HEK293 (cell line): ENCODE results near the gene CRYBG1.

Experiments used
- CTCF ChIA-PET: fragments of 350-600 bp; formaldehyde crosslinking; extraction: SDS; loops from one replicate; lab custom pipeline; 2021; ENCODE audit warnings: antibody characterized with exemption; lab: Yijun Ruan, JAX
- POLR2A ChIA-PET: fragments of 300-600 bp; formaldehyde crosslinking; extraction: SDS; loops from one replicate; lab custom pipeline; 2020; ENCODE audit warnings: antibody characterized with exemption, inconsistent platforms; lab: Yijun Ruan, JAX
- H3K27ac ChIP-seq: fragments of 200-500 bp; sonication (Bioruptor generic); 2 replicates; pipeline ENCODE4 v1.5.1; 2014; ENCODE audit warnings: low read depth, low read length, control low read depth, inconsistent platforms; ENCODE audit errors: extremely low read depth
- H3K36me3 ChIP-seq, 2 experiments: fragments of 200-500 bp in 1 of 2; sonication (Bioruptor generic) in 1 of 2; 1 replicate in 1 of 2; 2 replicates in 1 of 2; pipeline ENCODE4 v1.5.1; 2014 to 2017; ENCODE audit warnings: inconsistent platforms in 2 of 2, low read length in 2 of 2; ENCODE audit not compliant: control insufficient read depth in 2 of 2, insufficient read depth in 1 of 2
- H3K4me1 ChIP-seq: fragments of 200-500 bp; sonication (Bioruptor generic); 2 replicates; pipeline ENCODE4 v1.5.1; 2014; ENCODE audit warnings: mild to moderate bottlenecking, low read length, inconsistent platforms; ENCODE audit not compliant: control insufficient read depth, insufficient read depth
- H3K4me3 ChIP-seq: 2 replicates; pipeline ENCODE4 v1.5.1; 2011; ENCODE audit warnings: low read depth, mild to moderate bottlenecking, control low read depth, low read length, moderate library complexity
- H3K9me3 ChIP-seq: fragments of 200-500 bp; sonication (Bioruptor generic); 2 replicates; pipeline ENCODE4 v1.5.1; 2014; ENCODE audit warnings: low read depth, low read length, inconsistent platforms; ENCODE audit not compliant: control insufficient read depth, insufficient read depth
- BCL11B ChIP-seq: fragments of 450-650 bp; formaldehyde crosslinking; IDR thresholded peaks from 2 replicates; pipeline ENCODE4 v1.5.1; 2016; ENCODE audit warnings: low read depth, missing biosample characterization, missing genetic modification characterization
- EGR2 ChIP-seq: fragments of 450-650 bp; formaldehyde crosslinking; IDR thresholded peaks from 2 replicates; pipeline ENCODE4 v1.5.1; 2016; ENCODE audit warnings: low read depth, missing biosample characterization, missing genetic modification characterization
- HOXD13 ChIP-seq: sonication (generic); formaldehyde crosslinking; IDR thresholded peaks from 2 replicates; pipeline ENCODE4 v1.8.0; 2022; ENCODE audit warnings: missing genetic modification reagents, borderline replicate concordance
- KLF7 ChIP-seq: fragments of 450-650 bp; formaldehyde crosslinking; IDR thresholded peaks from 2 replicates; pipeline ENCODE4 v1.5.1; 2016; ENCODE audit warnings: missing biosample characterization, missing genetic modification characterization, borderline replicate concordance
- MEIS1 ChIP-seq: sonication (generic); formaldehyde crosslinking; IDR thresholded peaks from 2 replicates; pipeline ENCODE4 v1.8.1; 2022; ENCODE audit warnings: missing genetic modification reagents, mild to moderate bottlenecking, borderline replicate concordance
- RBAK ChIP-seq: fragments of 450-650 bp; formaldehyde crosslinking; IDR thresholded peaks from 2 replicates; pipeline ENCODE4 v1.5.1; 2016; ENCODE audit warnings: missing biosample characterization, missing genetic modification characterization
- SCRT1 ChIP-seq: fragments of 450-650 bp; formaldehyde crosslinking; IDR thresholded peaks from 2 replicates; pipeline ENCODE4 v1.5.1; 2016; ENCODE audit warnings: missing biosample characterization, missing genetic modification characterization, borderline replicate concordance
- SP7 ChIP-seq: fragments of 450-650 bp; formaldehyde crosslinking; IDR thresholded peaks from 2 replicates; pipeline ENCODE4 v1.5.1; 2016; ENCODE audit warnings: missing biosample characterization, missing genetic modification characterization
- ZBTB21 ChIP-seq: fragments of 450-650 bp; formaldehyde crosslinking; IDR thresholded peaks from 2 replicates; pipeline ENCODE4 v1.5.1; 2017; ENCODE audit warnings: missing biosample characterization, missing genetic modification characterization
- ZNF146 ChIP-seq: fragments of 450-650 bp; formaldehyde crosslinking; IDR thresholded peaks from 2 replicates; pipeline ENCODE4 v1.5.1; 2016; ENCODE audit warnings: missing biosample characterization, missing genetic modification characterization
- ZNF248 ChIP-seq: fragments of 450-650 bp; formaldehyde crosslinking; IDR thresholded peaks from 2 replicates; pipeline ENCODE4 v1.5.1; 2017; ENCODE audit warnings: missing biosample characterization, missing genetic modification characterization
- ZNF302 ChIP-seq: fragments of 450-650 bp; formaldehyde crosslinking; IDR thresholded peaks from 2 replicates; pipeline ENCODE4 v1.5.1; 2016; ENCODE audit warnings: missing biosample characterization, missing genetic modification characterization, low read depth
- ZNF610 ChIP-seq: fragments of 450-650 bp; formaldehyde crosslinking; IDR thresholded peaks from 2 replicates; pipeline ENCODE4 v1.5.1; 2016; ENCODE audit warnings: missing biosample characterization, missing genetic modification characterization, borderline replicate concordance
- ZNF664 ChIP-seq: fragments of 450-650 bp; formaldehyde crosslinking; IDR thresholded peaks from 2 replicates; pipeline ENCODE4 v1.5.1; 2016; ENCODE audit warnings: missing biosample characterization, missing genetic modification characterization
- ZNF701 ChIP-seq: fragments of 450-650 bp; formaldehyde crosslinking; IDR thresholded peaks from 2 replicates; pipeline ENCODE4 v1.5.1; 2016; ENCODE audit warnings: missing biosample characterization, missing genetic modification characterization
- ZNF707 ChIP-seq: fragments of 450-650 bp; formaldehyde crosslinking; IDR thresholded peaks from 2 replicates; pipeline ENCODE4 v1.5.1; 2016; ENCODE audit warnings: missing biosample characterization, missing genetic modification characterization
- ZNF76 ChIP-seq: fragments of 450-650 bp; formaldehyde crosslinking; IDR thresholded peaks from 2 replicates; pipeline ENCODE4; 2016; ENCODE audit warnings: low read depth, missing biosample characterization, missing genetic modification characterization, borderline replicate concordance
- TF ChIP-seq, protein P1 (sequence below): fragments of 450-650 bp; formaldehyde crosslinking; IDR thresholded peaks from 2 replicates; pipeline ENCODE4 v1.5.1; 2016; ENCODE audit warnings: missing biosample characterization, missing genetic modification characterization
- TF ChIP-seq, protein P2 (sequence below): fragments of 450-650 bp; formaldehyde crosslinking; IDR thresholded peaks from 2 replicates; pipeline ENCODE4 v1.5.1; 2017; ENCODE audit warnings: missing biosample characterization, missing genetic modification characterization
- TF ChIP-seq, protein P3 (sequence below): fragments of 450-650 bp; formaldehyde crosslinking; IDR thresholded peaks from 2 replicates; pipeline ENCODE4 v1.5.0; 2017; ENCODE audit warnings: missing biosample characterization, missing genetic modification characterization, borderline replicate concordance
- TF ChIP-seq, protein P4 (sequence below): fragments of 450-650 bp; formaldehyde crosslinking; IDR thresholded peaks from 2 replicates; pipeline ENCODE4 v1.5.1; 2016; ENCODE audit warnings: missing biosample characterization, missing genetic modification characterization, borderline replicate concordance
- TF ChIP-seq, protein P5 (sequence below): fragments of 450-650 bp; IDR thresholded peaks from 2 replicates; pipeline ENCODE4 v1.5.1; 2018; ENCODE audit warnings: missing biosample characterization, missing genetic modification characterization

CRYBG1 gene

DNA sequence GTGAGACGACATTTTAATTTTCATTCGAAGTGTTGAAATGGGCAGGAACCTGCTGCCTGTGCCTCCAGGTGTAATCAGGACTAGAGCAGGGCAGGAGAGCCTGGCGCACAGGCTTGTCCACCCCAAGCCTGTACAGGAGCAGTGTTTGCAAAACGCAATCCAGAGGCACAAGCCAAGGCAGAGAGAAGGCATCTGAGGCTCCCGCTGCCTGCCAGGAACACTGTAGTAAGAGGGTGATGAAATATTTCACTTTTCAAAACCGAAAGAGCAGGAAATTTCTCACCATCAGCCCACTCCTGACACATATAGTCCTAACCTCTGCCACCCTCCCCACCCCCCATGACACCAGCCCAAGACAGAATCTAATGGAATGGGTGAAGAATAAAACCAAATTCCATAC lies 136.3 kb downstream of the CRYBG1 start:
- ChIA-PET CTCF (no interaction called here), POLR2A (no interaction called here)
- H3K36me3 ChIP-seq, result no peaks in the 10 kb centered on the region
- H3K4me1 ChIP-seq, result no peaks in the 10 kb centered on the region
- H3K4me3 ChIP-seq, result no peak overlapping the region
- no peaks in the 10 kb centered on the region for H3K9me3 ChIP-seq
- no peak overlapping the region for H3K27ac ChIP-seq
- TF ChIP-seq SCRT1 (tag by site-specific recombination) (no peak), ZNF76 (tag by site-specific recombination) (no peak), ZNF146 (tag by site-specific recombination) (no peak), BCL11B (no peak), KLF7 (no peak), ZNF664 (tag by site-specific recombination) (no peak), ZNF610 (tag by site-specific recombination) (no peak), ZNF701 (tag by site-specific recombination) (no peak), SP7 (tag by site-specific recombination) (no peak), ZNF302 (tag by site-specific recombination) (no peak), MEIS1 (CRISPR knock-in tag) (no peak), ZNF248 (tag by site-specific recombination) (no peak), ZBTB21 (tag by site-specific recombination) (no peak), EGR2 (tag by site-specific recombination) (no peak), HOXD13 (CRISPR knock-in tag) (no peak)
- TF ChIP-seq, protein P1, sequence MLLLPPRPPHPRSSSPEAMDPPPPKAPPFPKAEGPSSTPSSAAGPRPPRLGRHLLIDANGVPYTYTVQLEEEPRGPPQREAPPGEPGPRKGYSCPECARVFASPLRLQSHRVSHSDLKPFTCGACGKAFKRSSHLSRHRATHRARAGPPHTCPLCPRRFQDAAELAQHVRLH (tag by site-specific recombination), result no peak
- TF ChIP-seq, protein P2, sequence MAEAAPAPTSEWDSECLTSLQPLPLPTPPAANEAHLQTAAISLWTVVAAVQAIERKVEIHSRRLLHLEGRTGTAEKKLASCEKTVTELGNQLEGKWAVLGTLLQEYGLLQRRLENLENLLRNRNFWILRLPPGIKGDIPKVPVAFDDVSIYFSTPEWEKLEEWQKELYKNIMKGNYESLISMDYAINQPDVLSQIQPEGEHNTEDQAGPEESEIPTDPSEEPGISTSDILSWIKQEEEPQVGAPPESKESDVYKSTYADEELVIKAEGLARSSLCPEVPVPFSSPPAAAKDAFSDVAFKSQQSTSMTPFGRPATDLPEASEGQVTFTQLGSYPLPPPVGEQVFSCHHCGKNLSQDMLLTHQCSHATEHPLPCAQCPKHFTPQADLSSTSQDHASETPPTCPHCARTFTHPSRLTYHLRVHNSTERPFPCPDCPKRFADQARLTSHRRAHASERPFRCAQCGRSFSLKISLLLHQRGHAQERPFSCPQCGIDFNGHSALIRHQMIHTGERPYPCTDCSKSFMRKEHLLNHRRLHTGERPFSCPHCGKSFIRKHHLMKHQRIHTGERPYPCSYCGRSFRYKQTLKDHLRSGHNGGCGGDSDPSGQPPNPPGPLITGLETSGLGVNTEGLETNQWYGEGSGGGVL (tag by site-specific recombination), result no peak
- TF ChIP-seq, protein P3, sequence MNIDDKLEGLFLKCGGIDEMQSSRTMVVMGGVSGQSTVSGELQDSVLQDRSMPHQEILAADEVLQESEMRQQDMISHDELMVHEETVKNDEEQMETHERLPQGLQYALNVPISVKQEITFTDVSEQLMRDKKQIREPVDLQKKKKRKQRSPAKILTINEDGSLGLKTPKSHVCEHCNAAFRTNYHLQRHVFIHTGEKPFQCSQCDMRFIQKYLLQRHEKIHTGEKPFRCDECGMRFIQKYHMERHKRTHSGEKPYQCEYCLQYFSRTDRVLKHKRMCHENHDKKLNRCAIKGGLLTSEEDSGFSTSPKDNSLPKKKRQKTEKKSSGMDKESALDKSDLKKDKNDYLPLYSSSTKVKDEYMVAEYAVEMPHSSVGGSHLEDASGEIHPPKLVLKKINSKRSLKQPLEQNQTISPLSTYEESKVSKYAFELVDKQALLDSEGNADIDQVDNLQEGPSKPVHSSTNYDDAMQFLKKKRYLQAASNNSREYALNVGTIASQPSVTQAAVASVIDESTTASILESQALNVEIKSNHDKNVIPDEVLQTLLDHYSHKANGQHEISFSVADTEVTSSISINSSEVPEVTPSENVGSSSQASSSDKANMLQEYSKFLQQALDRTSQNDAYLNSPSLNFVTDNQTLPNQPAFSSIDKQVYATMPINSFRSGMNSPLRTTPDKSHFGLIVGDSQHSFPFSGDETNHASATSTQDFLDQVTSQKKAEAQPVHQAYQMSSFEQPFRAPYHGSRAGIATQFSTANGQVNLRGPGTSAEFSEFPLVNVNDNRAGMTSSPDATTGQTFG (tag by site-specific recombination), result no peak
- TF ChIP-seq, protein P4, sequence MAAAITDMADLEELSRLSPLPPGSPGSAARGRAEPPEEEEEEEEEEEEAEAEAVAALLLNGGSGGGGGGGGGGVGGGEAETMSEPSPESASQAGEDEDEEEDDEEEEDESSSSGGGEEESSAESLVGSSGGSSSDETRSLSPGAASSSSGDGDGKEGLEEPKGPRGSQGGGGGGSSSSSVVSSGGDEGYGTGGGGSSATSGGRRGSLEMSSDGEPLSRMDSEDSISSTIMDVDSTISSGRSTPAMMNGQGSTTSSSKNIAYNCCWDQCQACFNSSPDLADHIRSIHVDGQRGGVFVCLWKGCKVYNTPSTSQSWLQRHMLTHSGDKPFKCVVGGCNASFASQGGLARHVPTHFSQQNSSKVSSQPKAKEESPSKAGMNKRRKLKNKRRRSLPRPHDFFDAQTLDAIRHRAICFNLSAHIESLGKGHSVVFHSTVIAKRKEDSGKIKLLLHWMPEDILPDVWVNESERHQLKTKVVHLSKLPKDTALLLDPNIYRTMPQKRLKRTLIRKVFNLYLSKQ (tag by site-specific recombination), result no peak

DNA sequence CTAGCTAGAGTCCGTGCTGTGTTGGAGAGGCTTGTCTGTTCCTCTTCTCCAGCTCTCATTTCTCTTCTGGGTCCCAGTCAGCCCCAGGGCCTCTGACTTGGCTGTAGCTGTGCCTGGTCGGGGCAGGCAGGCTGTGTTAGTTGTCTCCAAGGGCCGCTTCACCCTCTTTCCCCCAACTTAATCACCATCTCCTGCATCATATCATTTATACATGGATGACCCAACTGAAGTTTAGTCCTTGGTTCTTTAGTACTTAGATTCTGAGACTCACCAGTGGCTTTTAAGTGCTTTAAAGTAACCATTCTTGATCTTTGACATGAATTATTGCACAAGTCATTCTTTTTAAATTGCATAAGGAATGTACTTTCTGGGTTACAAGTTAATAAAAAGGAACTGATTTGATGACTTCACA lies 141.4 kb downstream of the CRYBG1 start:
- CTCF ChIA-PET, result interaction anchor here (1.4 kb wide), 1 partner anchor 65 kb away, joined by 4 read pairs; no protein-coding TSS in a partner anchor
- Histone ChIP-seq H3K36me3 (no peaks in the 10 kb centered on the region), H3K4me3 (no peak overlapping the region), H3K9me3 (no peaks in the 10 kb centered on the region), H3K4me1 (no peaks in the 10 kb centered on the region), H3K27ac (no peak overlapping the region)
- POLR2A ChIA-PET, result no interaction called here
- TF ChIP-seq, protein P5, sequence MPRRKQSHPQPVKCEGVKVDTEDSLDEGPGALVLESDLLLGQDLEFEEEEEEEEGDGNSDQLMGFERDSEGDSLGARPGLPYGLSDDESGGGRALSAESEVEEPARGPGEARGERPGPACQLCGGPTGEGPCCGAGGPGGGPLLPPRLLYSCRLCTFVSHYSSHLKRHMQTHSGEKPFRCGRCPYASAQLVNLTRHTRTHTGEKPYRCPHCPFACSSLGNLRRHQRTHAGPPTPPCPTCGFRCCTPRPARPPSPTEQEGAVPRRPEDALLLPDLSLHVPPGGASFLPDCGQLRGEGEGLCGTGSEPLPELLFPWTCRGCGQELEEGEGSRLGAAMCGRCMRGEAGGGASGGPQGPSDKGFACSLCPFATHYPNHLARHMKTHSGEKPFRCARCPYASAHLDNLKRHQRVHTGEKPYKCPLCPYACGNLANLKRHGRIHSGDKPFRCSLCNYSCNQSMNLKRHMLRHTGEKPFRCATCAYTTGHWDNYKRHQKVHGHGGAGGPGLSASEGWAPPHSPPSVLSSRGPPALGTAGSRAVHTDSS (tag by site-specific recombination), result no peak
- TF ChIP-seq RBAK, result no peak
- TF ChIP-seq ZNF146 (tag by site-specific recombination), result no peak
- TF ChIP-seq ZNF707 (tag by site-specific recombination), result no peak
